GM23338 (cell line): ENCODE measurements around the gene FAM217B.

ENCODE experiments used
- CREB1 ChIP-seq: fragments of 250-450 bp; sonication (Bioruptor Pico); IDR thresholded peaks from 2 replicates; pipeline ENCODE4 v1.5.0; 2020; ENCODE audit warnings: low read depth, mild to moderate bottlenecking, moderate library complexity
- EZH2 ChIP-seq: fragments of 200-600 bp; sonication (generic); IDR thresholded peaks from one replicate; pipeline ENCODE4 v1.8.0; 2017; ENCODE audit warnings: antibody characterized with exemption, mild to moderate bottlenecking, low read depth; ENCODE audit not compliant: unreplicated experiment
- EZH2phosphoT487 ChIP-seq: fragments of 200-600 bp; sonication (generic); IDR thresholded peaks from one replicate; pipeline ENCODE4 v1.8.1; 2018; ENCODE audit warnings: antibody characterized with exemption; ENCODE audit not compliant: unreplicated experiment
- NANOG ChIP-seq: IDR thresholded peaks from 2 replicates; pipeline ENCODE4 v1.6.1; 2016; ENCODE audit warnings: antibody characterized with exemption, borderline replicate concordance
- POLR2AphosphoS5 ChIP-seq: IDR thresholded peaks from 2 replicates; pipeline ENCODE4 v1.6.1; 2016; ENCODE audit warnings: antibody characterized with exemption, low read depth
- ZNF114 ChIP-seq: fragments of 250-450 bp; sonication (Bioruptor Pico); IDR thresholded peaks from 2 replicates; pipeline ENCODE4 v1.5.0; 2020; ENCODE audit warnings: mild to moderate bottlenecking, moderate library complexity
- TF ChIP-seq, protein P1 (sequence below), 2 experiments: fragments of 200-600 bp in 1 of 2; sonication (generic) in 1 of 2; conservative IDR thresholded peaks; 2 replicates each; pipeline versions ENCODE4 v1.5.1 to v1.6.1; 2016 to 2017; ENCODE audit warnings: antibody characterized with exemption in 2 of 2, low read depth in 2 of 2, mild to moderate bottlenecking in 2 of 2, moderate library complexity in 1 of 2
- TF ChIP-seq, protein P2 (sequence below): IDR thresholded peaks from one replicate; pipeline ENCODE4 v1.6.1; 2018; ENCODE audit warnings: antibody characterized with exemption; ENCODE audit not compliant: unreplicated experiment

DNA sequence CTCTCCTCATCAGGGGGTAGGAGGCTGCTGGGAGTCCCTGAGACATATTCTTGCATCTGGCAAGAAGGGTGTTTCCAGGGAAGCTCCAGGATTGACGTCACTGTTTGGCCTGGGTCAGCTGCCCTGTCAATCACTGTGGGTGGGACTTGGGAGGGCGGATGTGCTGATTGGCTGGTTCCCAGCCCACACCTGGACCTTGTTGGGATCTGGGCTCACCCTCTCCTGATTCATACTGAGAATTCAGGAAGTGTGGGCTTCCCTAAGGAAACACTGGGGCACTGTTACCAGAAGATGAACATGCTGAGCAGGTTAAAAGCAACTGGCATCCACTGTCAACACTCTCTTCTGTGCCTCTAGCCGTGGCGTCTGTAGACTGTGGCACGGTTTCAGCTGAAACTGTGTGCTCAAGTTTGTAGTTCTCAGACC, 54.5 kb downstream of the FAM217B start:
- TF ChIP-seq, protein P1, sequence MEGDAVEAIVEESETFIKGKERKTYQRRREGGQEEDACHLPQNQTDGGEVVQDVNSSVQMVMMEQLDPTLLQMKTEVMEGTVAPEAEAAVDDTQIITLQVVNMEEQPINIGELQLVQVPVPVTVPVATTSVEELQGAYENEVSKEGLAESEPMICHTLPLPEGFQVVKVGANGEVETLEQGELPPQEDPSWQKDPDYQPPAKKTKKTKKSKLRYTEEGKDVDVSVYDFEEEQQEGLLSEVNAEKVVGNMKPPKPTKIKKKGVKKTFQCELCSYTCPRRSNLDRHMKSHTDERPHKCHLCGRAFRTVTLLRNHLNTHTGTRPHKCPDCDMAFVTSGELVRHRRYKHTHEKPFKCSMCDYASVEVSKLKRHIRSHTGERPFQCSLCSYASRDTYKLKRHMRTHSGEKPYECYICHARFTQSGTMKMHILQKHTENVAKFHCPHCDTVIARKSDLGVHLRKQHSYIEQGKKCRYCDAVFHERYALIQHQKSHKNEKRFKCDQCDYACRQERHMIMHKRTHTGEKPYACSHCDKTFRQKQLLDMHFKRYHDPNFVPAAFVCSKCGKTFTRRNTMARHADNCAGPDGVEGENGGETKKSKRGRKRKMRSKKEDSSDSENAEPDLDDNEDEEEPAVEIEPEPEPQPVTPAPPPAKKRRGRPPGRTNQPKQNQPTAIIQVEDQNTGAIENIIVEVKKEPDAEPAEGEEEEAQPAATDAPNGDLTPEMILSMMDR (conservative IDR thresholded peaks at IDR 0.05; ENCODE audit: low read depth in 2 of 2), result no peak
- no peak for TF ChIP-seq EZH2phosphoT487
- TF ChIP-seq POLR2AphosphoS5, result peak; percentile 44
- TF ChIP-seq EZH2, result no peak
- no peak for TF ChIP-seq ZNF114 (CRISPR knock-in tag)
- peak; percentile 84 for TF ChIP-seq CREB1
- TF ChIP-seq, protein P2, sequence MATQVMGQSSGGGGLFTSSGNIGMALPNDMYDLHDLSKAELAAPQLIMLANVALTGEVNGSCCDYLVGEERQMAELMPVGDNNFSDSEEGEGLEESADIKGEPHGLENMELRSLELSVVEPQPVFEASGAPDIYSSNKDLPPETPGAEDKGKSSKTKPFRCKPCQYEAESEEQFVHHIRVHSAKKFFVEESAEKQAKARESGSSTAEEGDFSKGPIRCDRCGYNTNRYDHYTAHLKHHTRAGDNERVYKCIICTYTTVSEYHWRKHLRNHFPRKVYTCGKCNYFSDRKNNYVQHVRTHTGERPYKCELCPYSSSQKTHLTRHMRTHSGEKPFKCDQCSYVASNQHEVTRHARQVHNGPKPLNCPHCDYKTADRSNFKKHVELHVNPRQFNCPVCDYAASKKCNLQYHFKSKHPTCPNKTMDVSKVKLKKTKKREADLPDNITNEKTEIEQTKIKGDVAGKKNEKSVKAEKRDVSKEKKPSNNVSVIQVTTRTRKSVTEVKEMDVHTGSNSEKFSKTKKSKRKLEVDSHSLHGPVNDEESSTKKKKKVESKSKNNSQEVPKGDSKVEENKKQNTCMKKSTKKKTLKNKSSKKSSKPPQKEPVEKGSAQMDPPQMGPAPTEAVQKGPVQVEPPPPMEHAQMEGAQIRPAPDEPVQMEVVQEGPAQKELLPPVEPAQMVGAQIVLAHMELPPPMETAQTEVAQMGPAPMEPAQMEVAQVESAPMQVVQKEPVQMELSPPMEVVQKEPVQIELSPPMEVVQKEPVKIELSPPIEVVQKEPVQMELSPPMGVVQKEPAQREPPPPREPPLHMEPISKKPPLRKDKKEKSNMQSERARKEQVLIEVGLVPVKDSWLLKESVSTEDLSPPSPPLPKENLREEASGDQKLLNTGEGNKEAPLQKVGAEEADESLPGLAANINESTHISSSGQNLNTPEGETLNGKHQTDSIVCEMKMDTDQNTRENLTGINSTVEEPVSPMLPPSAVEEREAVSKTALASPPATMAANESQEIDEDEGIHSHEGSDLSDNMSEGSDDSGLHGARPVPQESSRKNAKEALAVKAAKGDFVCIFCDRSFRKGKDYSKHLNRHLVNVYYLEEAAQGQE, result no peak
- no peak for TF ChIP-seq NANOG
